GM18867 (cell line): ENCODE measurements around the gene KLF13.

Experiments
- ATAC-seq: cut with Tn5 transposase; IDR thresholded peaks from one replicate; pipeline ENCODE4 v1.9.1; 2021; ENCODE audit warnings: mild to moderate bottlenecking, moderate library complexity; ENCODE audit not compliant: unreplicated experiment

Gene KLF13

GRCh38 chr15:31377030-31377429 is 50.4 kb downstream of the KLF13 start:
- ATAC-seq = no peak

- no peak for ATAC-seq
Measured at GRCh38 chr15:31378363-31378903, 51.8 kb downstream of the KLF13 start.

- ATAC-seq = no peak
Measured at GRCh38 chr15:31379042-31379441, 52.4 kb downstream of the KLF13 start.

GRCh38 chr15:31379577-31379976 is 52.9 kb downstream of the KLF13 start:
- no peak for ATAC-seq

GRCh38 chr15:31381801-31382712 is 55.4 kb downstream of the KLF13 start:
- ATAC-seq = no peak

GRCh38 chr15:31382713-31383045 is 56.0 kb downstream of the KLF13 start:
- no peak for ATAC-seq

GRCh38 chr15:31383139-31383538 is 56.5 kb downstream of the KLF13 start:
- ATAC-seq = no peak

- no peak for ATAC-seq
Measured at GRCh38 chr15:31384568-31384967, 57.9 kb downstream of the KLF13 start.

GRCh38 chr15:31385736-31386135 is 59.1 kb downstream of the KLF13 start:
- ATAC-seq = no peak

- no peak for ATAC-seq
Measured at GRCh38 chr15:31387092-31387478, 60.5 kb downstream of the KLF13 start.

- ATAC-seq = no peak
Measured at GRCh38 chr15:31387479-31388118, 61.0 kb downstream of the KLF13 start.

GRCh38 chr15:31389576-31389975 is 62.9 kb downstream of the KLF13 start:
- no peak for ATAC-seq

GRCh38 chr15:31390029-31390428 is 63.4 kb downstream of the KLF13 start:
- ATAC-seq = no peak

GRCh38 chr15:31390777-31391486 is 64.3 kb downstream of the KLF13 start:
- ATAC-seq = no peak

GRCh38 chr15:31391687-31392671 is 65.3 kb downstream of the KLF13 start:
- ATAC-seq = peak; percentile 91

- ATAC-seq = peak; percentile 37
Measured at GRCh38 chr15:31392761-31393401, 66.2 kb downstream of the KLF13 start.

- no peak for ATAC-seq
Measured at GRCh38 chr15:31393444-31394091, 66.9 kb downstream of the KLF13 start.

GRCh38 chr15:31396881-31397560 is 70.4 kb downstream of the KLF13 start:
- no peak for ATAC-seq
